ENCODE measurements around the gene RAB3C.

RAB3C gene

DNA sequence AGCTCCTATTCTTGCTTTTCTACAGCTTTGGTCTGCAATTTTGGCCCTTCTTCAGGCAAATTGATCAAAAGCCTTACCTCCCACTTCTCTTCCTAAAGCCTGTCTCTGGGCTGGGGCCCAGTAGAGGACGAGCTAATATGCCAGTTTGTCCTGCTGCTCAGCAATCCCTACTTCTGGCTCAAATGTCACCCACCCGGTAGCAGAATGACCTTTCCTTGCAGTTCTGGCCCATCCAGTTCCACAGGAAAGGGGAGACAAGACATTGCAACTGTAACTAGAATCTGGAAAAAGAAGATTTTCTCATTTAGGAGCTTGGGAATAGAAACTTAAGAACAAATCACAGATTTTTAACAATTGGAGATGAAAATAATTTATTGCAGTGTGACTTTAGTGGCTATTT lies 261.5 kb downstream of the RAB3C start:
- no peak for DNase-seq

DNA sequence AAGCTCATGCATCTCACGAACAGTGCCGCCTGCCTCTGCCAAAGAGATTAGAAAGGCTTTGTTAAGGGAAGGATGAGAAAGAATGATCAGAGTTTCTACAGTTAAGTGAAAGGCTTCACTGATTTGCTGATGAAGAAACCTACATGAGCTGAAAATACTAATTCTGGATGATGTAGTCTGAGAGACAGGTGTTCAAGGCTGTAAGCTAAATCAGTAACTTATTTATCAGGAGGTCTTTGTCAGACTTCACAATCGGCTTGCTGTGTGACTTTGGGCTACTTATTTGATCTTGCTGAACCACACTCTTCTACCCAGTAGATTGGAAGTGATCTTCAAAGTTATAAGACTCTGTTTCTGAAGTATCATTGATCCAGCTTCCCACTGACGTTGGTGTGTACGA lies 264.2 kb downstream of the RAB3C start:
- DNase-seq: no peak

DNA sequence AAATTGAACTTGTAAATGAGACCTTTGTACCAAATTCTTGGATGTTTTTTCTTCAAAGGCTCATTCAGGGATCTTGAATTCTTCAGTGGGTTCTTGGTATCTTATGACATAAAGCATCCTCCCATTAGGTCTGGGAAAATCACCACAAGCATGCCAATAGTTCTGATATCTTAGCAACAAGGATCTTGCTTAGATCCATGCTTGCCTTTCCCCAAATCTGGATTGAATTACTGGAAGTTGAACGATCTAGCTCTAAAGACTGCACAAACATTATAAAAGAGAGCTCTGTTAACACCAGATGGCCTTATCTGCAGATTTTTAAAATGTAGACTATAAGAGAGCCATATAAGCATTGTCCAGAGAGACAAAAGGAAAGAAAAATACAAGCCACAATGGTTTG lies 266.3 kb downstream of the RAB3C start:
- DNase-seq: no peak

DNA sequence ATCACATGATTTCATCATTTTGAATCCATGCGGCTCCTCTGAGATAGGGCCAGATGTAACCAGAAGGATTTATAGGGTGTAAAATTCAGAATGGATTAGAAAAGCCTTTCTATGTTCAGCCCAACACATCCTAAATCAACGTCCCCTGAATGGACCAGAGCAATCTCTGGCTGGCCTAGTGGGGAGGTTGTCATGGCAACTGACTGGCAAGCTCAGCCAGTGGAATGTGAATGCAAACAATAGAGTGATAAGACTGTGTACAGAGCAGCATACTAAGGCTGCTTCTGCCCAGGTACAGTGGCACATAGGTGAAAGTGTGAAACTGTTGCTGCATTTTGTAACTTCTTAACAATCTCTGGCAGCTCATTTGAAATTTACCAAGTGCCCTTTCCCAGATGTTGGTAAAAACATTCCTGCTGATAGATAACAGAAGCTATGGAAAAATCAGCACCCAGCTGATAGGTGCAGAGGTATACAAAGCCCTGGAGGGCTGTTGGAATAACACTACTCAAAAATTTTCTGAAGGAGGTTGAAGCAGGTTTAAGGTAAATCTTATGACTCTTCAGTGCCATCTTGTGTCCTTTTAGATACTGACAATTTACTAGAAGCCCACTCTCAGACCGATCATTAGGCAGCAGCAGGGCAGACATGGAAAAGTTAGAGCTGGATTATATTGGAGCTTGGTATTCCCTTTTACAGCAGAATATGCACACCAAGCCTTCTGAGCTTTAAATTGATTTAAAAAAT lies 267.2 kb downstream of the RAB3C start:
- peak; percentile 59 for DNase-seq

DNA sequence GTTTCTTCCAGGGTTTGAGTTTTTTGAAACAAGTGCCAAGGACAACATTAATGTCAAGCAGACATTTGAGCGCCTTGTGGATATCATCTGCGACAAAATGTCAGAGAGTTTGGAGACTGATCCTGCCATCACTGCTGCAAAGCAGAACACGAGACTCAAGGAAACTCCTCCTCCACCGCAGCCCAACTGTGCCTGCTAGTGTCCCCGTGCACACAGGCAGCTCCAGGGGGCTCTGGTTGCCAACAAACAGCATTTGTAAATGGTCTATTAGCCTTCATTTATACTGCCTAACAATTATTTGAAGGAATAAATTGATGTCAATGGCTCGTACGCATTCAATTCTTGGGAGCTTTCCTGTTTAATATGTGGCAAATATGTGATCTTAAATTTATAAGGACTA lies 268.3 kb downstream of the RAB3C start:
- no peak for DNase-seq

DNA sequence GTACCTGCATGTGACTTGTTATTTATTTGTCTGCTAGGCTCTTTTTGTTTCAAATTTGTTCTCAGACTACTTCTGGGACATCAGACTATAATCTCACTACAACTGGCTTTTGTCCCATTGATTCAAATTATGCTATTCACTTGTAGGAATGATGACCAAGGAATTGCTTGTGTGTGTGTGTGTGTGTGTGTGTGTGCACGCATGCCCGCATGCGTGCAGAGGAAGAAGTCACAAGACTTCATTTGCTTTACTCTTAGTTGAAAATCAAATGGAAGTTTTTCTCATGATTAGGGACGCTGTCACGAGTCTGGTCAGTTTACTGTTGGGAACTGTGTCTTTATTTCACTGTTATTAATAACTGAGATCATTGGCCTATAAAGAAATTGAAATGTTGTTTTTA lies 268.7 kb downstream of the RAB3C start:
- DNase-seq: no peak

DNA sequence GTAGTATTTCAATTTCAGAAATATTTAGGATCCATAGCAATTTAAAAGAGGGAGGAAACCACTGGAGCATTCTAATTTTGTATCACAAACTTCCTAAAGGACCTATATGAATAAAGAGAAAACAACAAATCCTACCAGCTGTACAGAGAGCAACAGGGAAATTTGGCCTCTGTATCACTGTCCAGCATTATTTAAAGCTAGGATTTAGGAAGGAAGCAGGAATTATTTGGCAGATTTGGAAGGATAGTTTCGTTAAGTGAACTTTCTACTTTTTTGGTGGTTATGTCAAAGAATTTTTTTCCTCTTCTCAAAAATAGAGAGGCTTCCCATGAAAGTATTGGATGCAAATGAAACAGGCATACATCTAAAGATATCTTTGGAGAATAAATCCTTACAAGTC lies 269.7 kb downstream of the RAB3C start:
- DNase-seq: no peak

DNA sequence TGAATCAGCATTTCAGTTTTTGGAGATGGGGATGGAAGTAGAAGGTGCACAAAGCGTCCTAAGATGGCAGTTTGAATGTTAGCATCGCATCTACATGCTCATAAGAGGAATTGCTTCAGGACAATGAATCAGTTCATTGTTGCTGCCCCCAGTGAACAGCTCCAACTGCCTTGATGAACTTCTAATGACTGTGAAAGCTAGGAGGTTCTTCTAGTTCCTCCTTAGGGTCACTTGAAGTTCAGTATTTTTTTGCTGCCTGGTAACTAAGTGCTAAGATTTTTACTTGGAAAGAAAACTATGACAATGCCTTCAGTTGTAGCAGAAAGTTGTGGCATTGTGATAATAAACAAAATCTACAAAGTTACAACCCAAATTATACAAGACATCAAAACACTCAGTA lies 271.6 kb downstream of the RAB3C start:
- DNase-seq: no peak

DNA sequence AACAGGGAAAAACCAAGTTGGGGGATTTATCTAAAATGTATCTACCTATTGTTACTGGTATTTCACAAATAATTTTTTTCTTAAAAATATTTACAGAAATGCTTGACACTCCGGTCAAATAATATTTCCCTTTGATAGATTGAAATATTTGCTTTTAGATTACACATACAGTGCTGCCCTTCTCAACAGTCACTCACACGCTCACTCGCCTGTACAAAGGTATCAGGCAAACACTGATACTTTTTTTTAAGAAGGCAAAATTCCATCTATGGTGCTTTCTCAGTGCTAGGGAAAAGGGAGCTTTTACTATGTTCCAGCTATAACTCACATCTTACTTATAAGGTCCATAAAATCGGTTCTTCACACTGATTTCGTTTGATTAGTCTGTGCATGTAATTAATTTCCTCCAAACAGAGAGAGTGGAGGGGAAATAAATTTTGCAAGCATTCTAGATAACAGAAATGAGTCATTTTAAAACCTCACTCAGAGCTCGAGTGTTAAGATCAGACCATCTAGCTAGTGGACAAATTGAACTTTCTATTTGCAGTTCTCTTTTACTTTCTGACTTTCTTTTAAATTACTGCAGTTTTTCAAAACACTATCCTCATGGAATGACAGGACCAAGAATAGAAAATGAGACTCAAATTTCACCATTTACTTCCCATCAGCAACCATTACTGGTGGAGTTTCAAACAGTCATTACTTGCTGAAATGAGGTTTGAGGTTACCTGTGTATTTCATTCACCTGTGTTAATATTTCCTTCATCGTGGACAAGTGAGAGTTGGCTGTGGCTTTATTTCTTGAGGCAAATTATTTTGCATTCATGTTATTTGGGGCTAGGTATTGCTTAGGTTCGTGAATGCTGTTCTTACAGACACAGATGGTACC lies 273.2 kb downstream of the RAB3C start:
- no peak for DNase-seq

DNA sequence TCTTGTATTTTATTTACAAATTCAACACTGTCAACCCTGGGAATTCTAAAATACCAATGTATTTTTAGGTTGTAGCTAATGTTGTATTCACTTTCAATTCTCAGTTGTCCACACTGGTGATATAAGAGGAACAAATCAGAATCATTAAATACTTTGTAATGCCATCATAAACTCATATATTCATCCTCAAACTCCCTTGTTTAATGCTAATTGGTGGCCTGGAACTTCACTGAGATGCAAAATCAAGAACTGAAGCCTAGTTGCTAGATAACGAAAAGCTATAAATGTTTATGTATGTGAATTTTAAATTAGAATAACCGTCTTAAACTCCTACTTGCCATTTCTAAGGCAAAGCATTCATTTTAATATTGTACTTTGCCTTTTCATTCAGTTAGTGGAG lies 274.7 kb downstream of the RAB3C start:
- DNase-seq: no peak

DNA sequence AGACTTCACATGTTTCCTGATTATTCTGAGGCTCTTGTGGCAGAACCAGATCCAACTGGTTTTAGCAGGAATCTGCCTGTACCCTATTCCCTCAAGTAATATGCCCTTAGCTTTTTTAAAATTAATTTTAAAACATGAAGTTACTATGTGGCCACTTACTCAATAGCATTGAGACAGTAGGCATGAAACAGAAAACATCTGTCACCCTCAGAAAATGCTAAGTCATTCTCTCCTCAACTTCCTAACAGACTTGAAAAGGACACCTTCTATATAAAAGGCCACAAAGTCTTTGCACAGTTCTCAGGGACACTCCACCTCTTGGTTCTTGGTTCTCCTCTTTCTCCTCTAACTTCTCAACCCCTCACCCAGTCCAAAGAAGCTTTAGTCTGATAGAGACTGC lies 277.8 kb downstream of the RAB3C start:
- DNase-seq: no peak

DNA sequence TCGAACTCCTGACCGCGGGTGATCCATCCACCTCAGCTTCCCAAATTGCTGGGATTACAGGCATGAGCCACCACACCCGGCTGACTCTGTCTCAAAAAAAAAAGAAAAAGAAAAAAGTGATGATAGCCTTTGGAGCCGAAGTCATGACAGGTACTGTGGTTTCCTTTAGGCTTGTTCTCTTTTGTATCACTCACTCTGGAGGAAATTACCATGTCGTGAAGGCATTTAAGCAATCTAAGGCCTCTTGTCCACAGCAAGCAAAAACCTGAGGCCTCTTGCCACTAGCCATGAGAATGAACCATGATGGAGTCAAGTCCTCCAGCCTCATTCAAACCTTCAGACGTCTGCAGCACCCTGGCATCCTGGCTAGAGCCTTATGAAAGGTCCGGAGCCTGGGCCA lies 286.1 kb downstream of the RAB3C start:
- no peak for DNase-seq

DNA sequence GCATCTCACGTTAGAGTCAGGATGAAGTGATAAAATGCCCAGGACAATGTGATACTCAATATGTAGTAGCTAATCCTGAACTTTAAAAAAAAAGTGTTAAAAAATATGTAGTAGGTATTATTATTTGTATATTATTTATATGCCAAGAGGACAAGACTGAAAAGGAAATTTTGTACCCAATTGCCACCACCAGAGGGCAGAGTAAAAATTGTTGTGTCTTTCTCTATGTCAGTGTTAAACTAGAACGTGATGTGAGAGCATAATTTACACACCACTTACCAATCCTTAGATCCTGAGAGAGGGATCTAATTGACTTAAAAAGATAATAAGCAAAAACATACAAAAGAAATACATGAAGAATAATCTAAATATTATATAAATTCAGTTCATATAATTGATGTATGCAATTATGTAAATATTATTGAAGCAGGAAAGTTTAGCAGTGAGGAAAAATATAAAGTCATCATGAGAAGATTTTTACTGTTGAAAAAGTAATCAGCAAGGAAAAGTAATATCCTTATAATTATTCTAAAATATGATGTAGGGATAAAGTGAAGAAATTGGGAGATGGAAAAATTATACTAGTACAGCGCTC lies 288.9 kb downstream of the RAB3C start:
- no peak for DNase-seq

DNA sequence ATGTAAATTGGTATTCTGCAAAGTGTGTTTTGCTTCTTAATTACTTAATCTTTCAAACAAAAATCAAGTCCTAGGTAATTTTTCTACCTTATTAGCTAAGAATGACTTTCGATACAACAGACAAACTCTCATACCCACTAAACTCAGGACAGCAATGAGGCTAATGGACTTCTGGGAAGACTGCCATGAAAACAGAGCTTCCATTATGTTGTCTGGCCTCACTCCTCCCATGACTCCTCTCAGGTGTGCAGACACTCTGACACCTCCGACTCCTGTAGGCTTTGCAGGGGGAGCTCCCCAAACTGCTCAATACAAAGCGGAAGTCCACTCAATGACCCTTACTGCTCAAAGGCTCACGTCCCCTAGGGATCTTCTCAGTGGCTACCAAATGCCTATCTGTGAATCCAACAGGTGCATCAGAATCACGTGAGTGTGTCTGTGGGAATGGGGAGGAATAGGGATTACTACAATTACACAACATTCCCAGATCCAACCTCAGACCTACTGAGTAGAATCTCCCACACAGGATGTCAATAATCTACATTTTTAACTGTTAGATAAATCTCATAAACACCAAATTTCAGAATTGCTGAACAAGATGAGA lies 289.9 kb downstream of the RAB3C start:
- no peak for DNase-seq

DNA sequence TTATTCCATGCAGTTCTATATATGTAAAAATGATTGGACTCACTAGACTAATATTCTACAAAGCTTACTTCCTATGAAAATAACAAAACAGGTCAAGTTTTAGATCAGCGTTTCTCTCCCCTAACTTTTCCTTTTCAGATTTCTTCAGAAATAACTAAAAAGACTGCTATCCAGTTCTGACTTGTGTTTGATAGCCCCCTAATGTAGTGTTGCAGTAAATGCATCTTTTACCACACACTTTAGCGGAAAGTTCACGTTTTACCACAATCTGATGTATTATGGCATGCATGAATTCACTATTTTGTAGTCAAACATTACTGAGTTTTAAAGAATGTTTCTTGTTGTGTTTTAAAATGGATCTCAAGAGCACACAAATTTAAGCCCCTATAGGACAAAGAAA lies 292.7 kb downstream of the RAB3C start:
- DNase-seq: no peak

DNA sequence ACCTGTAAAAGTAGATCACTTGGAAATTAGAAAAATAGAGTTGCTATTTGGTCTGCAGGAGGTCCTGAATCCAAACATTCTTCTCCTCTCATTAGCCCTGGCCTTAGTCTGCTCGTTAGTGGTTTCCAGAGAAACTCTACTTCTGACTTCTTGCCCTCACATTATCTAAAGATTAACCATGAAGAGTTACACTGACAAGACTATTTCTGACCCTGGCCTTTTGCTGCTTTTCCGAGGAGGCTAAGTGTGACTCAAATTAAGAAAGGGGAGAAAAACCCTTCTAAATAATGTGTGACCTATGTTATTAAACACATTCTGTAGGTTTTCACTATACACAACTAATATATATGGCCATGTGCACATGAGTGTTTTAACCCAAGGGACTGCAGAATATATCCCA lies 302.4 kb downstream of the RAB3C start:
- no peak for DNase-seq

DNA sequence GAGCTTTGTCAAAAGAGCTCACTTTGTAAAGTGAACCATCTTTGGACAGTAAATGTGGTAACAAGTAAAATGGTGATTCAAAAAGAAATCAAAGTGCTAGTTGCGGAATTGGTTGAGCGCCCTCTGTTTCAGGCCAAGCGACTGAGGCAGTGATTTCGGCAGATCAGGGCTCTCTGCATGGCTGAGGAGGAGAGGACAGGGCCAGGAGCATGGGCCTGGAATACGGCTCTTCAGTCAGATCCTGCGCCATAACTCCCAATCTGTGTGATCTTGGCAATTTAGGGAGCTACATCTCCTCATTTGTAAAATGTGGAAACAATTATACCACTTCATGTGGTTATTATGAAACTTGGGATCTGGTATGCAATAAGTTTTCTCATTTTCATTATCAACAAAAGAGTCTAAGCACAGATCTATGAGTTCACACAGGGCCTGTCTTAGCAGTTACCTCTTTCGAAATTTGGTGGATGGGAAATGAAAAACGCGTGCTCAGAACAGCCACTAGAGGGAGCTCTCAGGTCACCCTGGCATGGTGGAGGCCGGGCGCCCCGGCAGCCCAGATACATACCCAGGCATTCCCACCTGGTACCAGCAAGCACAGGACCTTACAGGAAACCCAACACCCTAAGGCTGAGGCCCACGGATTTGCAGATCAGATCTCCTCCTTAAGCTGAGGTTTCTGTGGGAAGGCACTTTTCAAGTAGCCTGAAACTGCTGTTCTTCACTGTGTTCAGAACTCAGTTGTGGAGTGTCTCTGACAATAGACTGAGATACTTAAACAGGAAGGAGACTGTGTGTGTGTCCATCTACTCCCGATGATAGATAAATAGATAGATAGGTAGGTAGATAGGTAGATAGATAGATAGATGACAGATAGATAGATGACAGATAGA lies 303.7 kb downstream of the RAB3C start:
- DNase-seq: peak; percentile 60

DNA sequence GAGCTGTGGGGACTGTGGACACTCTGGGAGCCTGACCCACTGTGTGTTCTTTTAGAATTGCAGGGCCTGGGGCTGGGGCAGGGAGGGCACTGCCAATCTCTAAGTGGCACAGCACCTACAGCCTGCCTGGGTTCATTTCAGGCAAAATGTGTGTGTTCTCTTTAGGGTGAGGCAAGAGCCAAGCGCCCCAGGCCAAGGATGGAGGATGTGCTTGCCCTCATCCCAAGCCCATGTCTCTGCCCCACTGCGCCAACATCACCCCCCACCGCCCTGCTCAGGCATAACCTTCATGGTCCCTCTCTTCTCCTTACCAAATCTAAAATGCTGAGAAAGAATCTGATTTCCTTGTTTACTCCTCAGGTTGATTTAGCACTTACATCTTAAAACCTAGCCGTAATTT lies 304.4 kb downstream of the RAB3C start:
- DNase-seq: no peak

DNA sequence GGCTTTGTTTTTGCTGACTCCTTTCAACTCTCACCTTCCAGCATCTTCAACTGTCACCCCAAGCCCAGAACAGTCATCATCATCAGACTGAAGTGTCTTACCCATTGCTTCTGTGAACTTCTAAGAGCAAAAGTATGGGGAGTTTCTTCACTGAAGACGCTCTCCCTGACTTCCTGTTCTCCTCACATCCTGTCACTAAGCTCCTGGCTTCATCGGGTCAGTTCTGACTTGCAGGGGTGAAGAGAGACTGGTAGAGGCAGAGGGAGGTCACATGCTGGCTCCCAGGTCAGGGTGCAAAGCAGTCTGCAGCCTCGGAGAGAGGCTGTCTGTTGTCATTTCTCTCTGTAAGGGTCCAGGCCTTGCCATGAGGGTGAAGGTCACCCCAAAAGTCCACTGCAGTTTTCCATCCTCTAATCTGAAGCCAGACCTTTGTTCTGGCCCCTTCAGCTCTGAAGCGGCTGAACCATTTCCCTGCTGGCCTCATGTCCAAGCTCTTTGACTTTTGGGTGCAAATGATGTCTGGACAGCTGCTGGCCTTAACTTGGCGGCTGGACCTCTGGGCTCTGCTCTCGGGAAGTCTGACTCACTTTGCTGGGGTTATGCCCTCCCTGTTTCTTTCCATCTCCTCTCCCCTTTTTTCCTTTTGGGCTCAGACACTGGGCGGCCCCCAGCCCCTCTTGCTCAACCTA lies 305.0 kb downstream of the RAB3C start:
- no peak for DNase-seq

DNA sequence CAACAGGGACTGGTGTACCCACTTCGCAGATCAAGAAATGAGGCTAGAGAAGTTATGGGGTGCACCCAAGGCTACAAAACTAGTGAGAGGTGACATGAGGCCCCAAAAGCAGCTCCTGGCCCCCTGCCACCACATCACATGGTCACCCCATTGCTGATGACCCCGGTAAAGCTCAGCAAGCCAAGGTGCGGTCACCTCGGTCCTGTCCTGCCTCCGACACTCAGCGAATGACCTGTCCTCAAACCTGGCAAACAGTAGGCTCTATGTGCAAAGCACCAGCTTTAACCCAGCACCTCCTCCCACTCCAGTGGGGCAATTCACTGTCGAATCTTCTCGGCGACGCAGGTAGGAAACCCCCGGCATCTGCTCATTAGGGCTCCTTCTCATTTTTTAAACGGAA lies 307.4 kb downstream of the RAB3C start:
- DNase-seq: no peak

DNA sequence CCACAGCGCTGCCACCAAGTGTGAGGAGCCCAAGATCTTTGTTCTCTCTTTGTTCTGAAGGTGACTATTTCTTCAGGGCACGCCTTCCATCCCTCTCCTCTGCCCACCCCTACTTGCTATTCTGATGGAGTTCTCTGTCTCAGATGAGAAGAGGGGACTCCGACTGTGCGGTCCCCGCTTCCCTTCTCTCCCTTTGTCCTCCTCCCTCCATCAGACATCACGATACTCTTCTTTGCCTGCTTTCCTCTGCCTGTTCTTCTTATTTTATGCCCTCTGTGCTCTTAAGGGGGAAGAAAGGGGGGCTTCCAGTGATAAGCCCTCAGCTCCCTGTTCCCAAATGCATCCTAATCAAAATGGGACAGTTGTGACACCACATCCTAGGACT lies 307.8 kb downstream of the RAB3C start:
- peak; percentile 81 for DNase-seq

All from NCI-H2227 treated with DMSO at 0.1 percent for 48 hours (cell line).